ENCODE results near the gene DONSON.
"Not testable (repeated sequence)": the region's sequence is repeated elsewhere in the genome, so short reads cannot be mapped to it uniquely, and the experiment has no call there.

GRCh38 chr21:33617565-33617964, 29.1 kb upstream of the DONSON start:
- not testable (repeated sequence) for TF ChIP-seq CTCF (IDR thresholded peaks at IDR 0.05; ENCODE audit: borderline replicate concordance, extremely low read depth, low read length, poor library complexity, severe bottlenecking); EZH2 (IDR thresholded peaks at IDR 0.05; ENCODE audit: borderline replicate concordance, low read depth, low read length, severe bottlenecking)

All from DND-41 (cell line).